Measurements from ENCODE around the gene DHDH.

DNA sequence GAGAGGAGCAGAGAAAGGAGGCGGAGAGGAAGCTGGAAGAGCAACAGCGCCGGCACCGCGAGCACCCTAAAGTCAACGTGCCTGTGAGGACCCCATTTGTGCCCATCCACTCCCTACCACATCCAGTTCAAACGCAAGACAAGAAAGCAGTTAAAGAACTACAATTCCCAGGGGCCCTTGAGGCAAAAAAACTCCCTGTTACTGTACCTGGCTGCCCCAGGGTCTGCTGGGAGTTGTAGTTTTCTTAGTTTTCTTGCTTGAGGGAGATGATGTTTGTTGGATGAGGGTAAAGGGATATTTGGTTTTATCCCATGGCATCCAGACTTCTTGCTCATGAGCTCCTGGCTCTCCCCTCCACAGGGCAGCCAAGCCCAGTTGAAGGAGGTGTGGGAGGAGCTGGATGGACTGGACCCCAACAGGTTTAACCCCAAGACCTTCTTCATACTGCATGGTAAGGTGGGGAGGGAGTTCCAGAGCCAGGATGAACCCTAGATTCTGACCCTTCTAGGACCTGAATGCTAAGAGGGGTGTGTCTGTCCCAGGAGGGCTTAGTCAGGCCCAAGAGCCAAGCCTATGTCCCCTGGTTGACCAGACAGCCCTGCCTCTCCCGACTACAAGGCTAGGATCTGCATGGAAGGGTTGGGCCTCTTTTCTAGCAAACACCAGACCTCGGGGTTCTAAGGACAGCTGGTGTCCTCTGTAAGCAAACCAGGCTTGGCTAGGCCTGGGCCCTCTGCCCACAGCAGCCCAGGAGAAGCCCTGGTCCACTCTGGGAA, 20.2 kb upstream of the DHDH start:
- TF ChIP-seq, protein P1, sequence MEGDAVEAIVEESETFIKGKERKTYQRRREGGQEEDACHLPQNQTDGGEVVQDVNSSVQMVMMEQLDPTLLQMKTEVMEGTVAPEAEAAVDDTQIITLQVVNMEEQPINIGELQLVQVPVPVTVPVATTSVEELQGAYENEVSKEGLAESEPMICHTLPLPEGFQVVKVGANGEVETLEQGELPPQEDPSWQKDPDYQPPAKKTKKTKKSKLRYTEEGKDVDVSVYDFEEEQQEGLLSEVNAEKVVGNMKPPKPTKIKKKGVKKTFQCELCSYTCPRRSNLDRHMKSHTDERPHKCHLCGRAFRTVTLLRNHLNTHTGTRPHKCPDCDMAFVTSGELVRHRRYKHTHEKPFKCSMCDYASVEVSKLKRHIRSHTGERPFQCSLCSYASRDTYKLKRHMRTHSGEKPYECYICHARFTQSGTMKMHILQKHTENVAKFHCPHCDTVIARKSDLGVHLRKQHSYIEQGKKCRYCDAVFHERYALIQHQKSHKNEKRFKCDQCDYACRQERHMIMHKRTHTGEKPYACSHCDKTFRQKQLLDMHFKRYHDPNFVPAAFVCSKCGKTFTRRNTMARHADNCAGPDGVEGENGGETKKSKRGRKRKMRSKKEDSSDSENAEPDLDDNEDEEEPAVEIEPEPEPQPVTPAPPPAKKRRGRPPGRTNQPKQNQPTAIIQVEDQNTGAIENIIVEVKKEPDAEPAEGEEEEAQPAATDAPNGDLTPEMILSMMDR (IDR thresholded peaks at IDR 0.05) = no peak
- no peak for TF ChIP-seq POLR2A (IDR thresholded peaks at IDR 0.05)
